OCI-LY1 (cell line): ENCODE results near the gene PFKFB1.

Experiments
- H2AFZ ChIP-seq: fragments of 200-600 bp; sonication (generic), shearing (Covaris generic); 2 replicates; pipeline ENCODE4 v1.6.0; 2014; ENCODE audit warnings: antibody characterized with exemption, mild to moderate bottlenecking, low read length
- H3F3A ChIP-seq: fragments of 200-600 bp; sonication (generic), shearing (Covaris generic); 2 replicates; pipeline ENCODE4 v1.6.0; 2014; ENCODE audit warnings: mild to moderate bottlenecking, antibody characterized with exemption, low read length, moderate library complexity; ENCODE audit not compliant: insufficient read depth
- H3K27ac ChIP-seq: fragments of 200-600 bp; sonication (generic); 2 replicates; pipeline ENCODE4 v1.5.1; 2014; ENCODE audit warnings: low read length, mixed run types, mild to moderate bottlenecking, low read depth; ENCODE audit not compliant: poor library complexity, severe bottlenecking
- H3K27me3 ChIP-seq: fragments of 200-600 bp; sonication (generic); 2 replicates; pipeline ENCODE4 v1.6.0; 2014; ENCODE audit warnings: antibody characterized with exemption, mild to moderate bottlenecking, low read length, moderate library complexity; ENCODE audit not compliant: insufficient read depth
- H3K36me3 ChIP-seq: fragments of 200-600 bp; sonication (generic); 2 replicates; pipeline ENCODE4 v1.6.1; 2014; ENCODE audit warnings: mild to moderate bottlenecking, antibody characterized with exemption, low read length, moderate library complexity, mixed read lengths; ENCODE audit not compliant: insufficient read depth
- H3K4me1 ChIP-seq: fragments of 200-600 bp; sonication (generic); 2 replicates; pipeline ENCODE4 v1.5.1; 2014; ENCODE audit warnings: mild to moderate bottlenecking, low read length, moderate library complexity; ENCODE audit not compliant: insufficient read depth, severe bottlenecking
- H3K4me2 ChIP-seq: fragments of 200-600 bp; sonication (generic), shearing (Covaris generic); 2 replicates; pipeline ENCODE4 v1.6.1; 2014; ENCODE audit warnings: low read length
- H3K4me3 ChIP-seq: fragments of 200-600 bp; sonication (generic); 2 replicates; pipeline ENCODE4 v1.5.1; 2014; ENCODE audit warnings: low read length, low read depth, mild to moderate bottlenecking, mixed read lengths; ENCODE audit not compliant: poor library complexity, severe bottlenecking
- H3K79me2 ChIP-seq: fragments of 200-600 bp; shearing (Covaris generic); 2 replicates; pipeline ENCODE4 v1.6.1; 2016; ENCODE audit warnings: mixed run types, low read length, mixed read lengths; ENCODE audit not compliant: insufficient read depth
- H3K9ac ChIP-seq: fragments of 200-600 bp; sonication (generic), shearing (Covaris generic); 2 replicates; pipeline ENCODE4 v1.6.1; 2014; ENCODE audit warnings: mild to moderate bottlenecking, low read length, mixed read lengths
- H3K9me2 ChIP-seq: fragments of 200-600 bp; sonication (generic), shearing (Covaris generic); 2 replicates; pipeline ENCODE4 v1.6.1; 2014; ENCODE audit warnings: low read depth, mild to moderate bottlenecking, low read length, mixed read lengths
- H3K9me3 ChIP-seq: fragments of 200-600 bp; shearing (Covaris generic); 2 replicates; pipeline ENCODE4 v1.6.1; 2014; ENCODE audit warnings: low read length, mixed read lengths
- H4K20me1 ChIP-seq: fragments of 200-600 bp; sonication (generic), shearing (Covaris generic); 2 replicates; pipeline ENCODE4 v1.6.0; 2016; ENCODE audit warnings: mild to moderate bottlenecking, low read length; ENCODE audit not compliant: insufficient read depth
- CTCF ChIP-seq: fragments of 200-600 bp; sonication (generic), shearing (Covaris generic); IDR thresholded peaks from 2 replicates; pipeline ENCODE4 v1.5.1; 2017; ENCODE audit warnings: mild to moderate bottlenecking, antibody characterized with exemption, low read length, moderate library complexity, mixed read lengths
- EZH2 ChIP-seq: fragments of 200-600 bp; sonication (generic), shearing (Covaris generic); IDR thresholded peaks from 2 replicates; pipeline ENCODE4 v1.8.0; 2017; ENCODE audit warnings: borderline replicate concordance, mixed run types, mild to moderate bottlenecking, antibody characterized with exemption, low read length, moderate library complexity, mixed read lengths

PFKFB1 gene

GRCh38 chrX:54961750-54962149 lies 32.2 kb downstream of the PFKFB1 start:
- no peaks in the 10 kb centered on the region for H3F3A ChIP-seq

GRCh38 chrX:54950730-54951375 lies 43.1 kb downstream of the PFKFB1 start:
- Histone ChIP-seq H3K9me2 (no peaks in the 10 kb centered on the region), H3K9me3 (no peaks in the 10 kb centered on the region), H3K4me3 (no peak overlapping the region), H3K79me2 (no peaks in the 10 kb centered on the region), H3K27me3 (no peaks in the 10 kb centered on the region), H3K9ac (no peak overlapping the region), H2AFZ (no peak overlapping the region), H3K4me1 (no peaks in the 10 kb centered on the region), H3F3A (no peaks in the 10 kb centered on the region), H3K27ac (no peak overlapping the region), H3K36me3 (no peaks in the 10 kb centered on the region), H4K20me1 (no peaks in the 10 kb centered on the region), H3K4me2 (no peak overlapping the region)
- TF ChIP-seq CTCF (no peak), EZH2 (no peak)

More at GRCh38 chrX:54961750-54962149, 32.2 kb downstream of the PFKFB1 start:
- Histone ChIP-seq H3K4me3 (no peak overlapping the region), H3K9me3 (no peaks in the 10 kb centered on the region), H3K79me2 (no peaks in the 10 kb centered on the region), H3K9ac (no peak overlapping the region), H3K27ac (no peak overlapping the region), H3K9me2 (no peaks in the 10 kb centered on the region), H3K36me3 (no peaks in the 10 kb centered on the region), H3K4me2 (no peak overlapping the region), H2AFZ (no peak overlapping the region), H3K4me1 (no peaks in the 10 kb centered on the region), H4K20me1 (no peaks in the 10 kb centered on the region), H3K27me3 (no peaks in the 10 kb centered on the region)
- no peak for TF ChIP-seq CTCF
- no peak for TF ChIP-seq EZH2

- H3K9me2 ChIP-seq = no peaks in the 10 kb centered on the region
- no peak overlapping the region for H3K27ac ChIP-seq
Measured at GRCh38 chrX:54945224-54945623, 48.8 kb downstream of the PFKFB1 start.

More at GRCh38 chrX:54945224-54945623, 48.8 kb downstream of the PFKFB1 start:
- no peaks in the 10 kb centered on the region for H3F3A ChIP-seq
- no peaks in the 10 kb centered on the region for H3K79me2 ChIP-seq
- H3K4me2 ChIP-seq = no peak overlapping the region
- no peak overlapping the region for H3K9ac ChIP-seq
- no peaks in the 10 kb centered on the region for H3K4me1 ChIP-seq
- no peak overlapping the region for H3K4me3 ChIP-seq
- TF ChIP-seq EZH2 (no peak), CTCF (no peak)
- H2AFZ ChIP-seq = no peak overlapping the region
- no peaks in the 10 kb centered on the region for H4K20me1 ChIP-seq
- H3K27me3 ChIP-seq = no peaks in the 10 kb centered on the region
- H3K9me3 ChIP-seq = no peaks in the 10 kb centered on the region
- H3K36me3 ChIP-seq = no peaks in the 10 kb centered on the region
